ENCODE measurements around the gene POLD3.

POLD3 gene

DNA sequence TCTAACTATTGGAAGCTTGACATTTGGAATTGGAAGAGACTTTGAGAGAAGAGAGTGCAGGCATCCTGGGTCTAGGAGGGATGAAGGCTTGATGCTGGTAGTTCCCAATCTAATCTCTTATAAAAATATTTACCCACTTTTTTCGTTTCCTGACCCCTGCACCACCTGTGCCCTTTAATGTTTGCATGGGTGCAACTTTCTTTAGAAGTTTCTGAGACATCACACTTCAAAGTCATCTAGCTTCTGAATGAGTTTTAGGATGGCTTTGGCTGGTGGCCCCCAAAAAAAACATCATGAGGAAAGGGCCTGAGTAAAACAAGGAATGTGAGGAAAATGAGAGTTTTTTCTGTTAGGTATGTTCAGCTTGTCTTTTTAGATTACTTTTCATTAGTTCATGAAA is 1.1 kb downstream of the POLD3 start:
- CTCF ChIA-PET: interaction anchor here (0.9 to 2.6 kb wide), 9 partner anchors 8 to 141 kb away, joined by 3 to 9 read pairs (median 5); no protein-coding TSS in a partner anchor
- POLR2A ChIA-PET: interaction anchor here (1.5 kb wide), 1 partner anchor 101 kb away, joined by 4 read pairs; no protein-coding TSS in a partner anchor
- TF ChIP-seq, protein P1, sequence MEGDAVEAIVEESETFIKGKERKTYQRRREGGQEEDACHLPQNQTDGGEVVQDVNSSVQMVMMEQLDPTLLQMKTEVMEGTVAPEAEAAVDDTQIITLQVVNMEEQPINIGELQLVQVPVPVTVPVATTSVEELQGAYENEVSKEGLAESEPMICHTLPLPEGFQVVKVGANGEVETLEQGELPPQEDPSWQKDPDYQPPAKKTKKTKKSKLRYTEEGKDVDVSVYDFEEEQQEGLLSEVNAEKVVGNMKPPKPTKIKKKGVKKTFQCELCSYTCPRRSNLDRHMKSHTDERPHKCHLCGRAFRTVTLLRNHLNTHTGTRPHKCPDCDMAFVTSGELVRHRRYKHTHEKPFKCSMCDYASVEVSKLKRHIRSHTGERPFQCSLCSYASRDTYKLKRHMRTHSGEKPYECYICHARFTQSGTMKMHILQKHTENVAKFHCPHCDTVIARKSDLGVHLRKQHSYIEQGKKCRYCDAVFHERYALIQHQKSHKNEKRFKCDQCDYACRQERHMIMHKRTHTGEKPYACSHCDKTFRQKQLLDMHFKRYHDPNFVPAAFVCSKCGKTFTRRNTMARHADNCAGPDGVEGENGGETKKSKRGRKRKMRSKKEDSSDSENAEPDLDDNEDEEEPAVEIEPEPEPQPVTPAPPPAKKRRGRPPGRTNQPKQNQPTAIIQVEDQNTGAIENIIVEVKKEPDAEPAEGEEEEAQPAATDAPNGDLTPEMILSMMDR (IDR thresholded peaks at IDR 0.05; ENCODE audit: control extremely low read depth, extremely low read depth, low read depth, missing control alignments): no peak

DNA sequence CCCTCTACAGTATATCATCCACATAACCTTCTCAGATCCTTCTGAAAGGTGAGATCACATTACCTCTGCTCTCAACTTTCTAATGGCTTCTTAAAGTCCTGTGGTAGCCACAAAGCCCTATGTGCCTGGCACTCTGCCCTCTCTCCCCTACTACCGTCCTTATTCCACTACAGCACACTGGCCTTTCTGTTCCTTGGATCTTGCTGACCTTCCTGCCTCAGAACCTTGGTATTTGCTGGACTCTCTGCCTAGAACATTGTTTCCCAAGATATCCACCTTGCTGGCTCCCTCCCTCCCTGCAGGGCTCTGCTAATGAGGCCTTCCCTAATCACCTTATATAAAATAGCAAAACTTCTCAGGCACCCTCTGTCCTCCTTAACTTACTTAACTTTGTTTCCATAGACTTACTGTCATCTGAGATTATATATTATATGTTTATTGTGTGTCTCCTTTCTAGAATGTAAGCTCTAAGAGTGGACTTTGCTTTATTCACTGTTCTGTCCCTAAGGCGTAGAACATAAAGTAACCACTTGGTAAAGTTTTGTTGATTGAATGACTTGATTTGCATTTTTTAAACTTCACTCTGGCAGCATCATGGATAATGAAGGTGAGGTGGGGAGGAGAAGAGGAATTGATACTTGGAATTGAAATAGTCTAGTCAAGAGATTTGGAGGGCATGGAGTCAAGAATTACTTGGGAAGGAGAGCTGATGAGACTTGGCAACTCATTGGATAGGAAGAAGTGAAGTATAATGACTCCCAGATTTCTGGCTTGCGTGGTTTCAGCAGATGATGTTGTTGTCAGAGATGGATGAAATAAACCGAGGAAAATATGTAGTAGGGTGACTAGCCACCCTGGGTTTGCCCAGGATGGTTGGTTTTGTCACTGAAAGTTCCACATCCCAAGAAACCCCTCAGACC is 10.5 kb downstream of the POLD3 start:
- CTCF ChIA-PET: interaction anchor here (1.3 to 2.6 kb wide), 4 partner anchors 10 to 100 kb away, joined by 3 to 9 read pairs (median 4); partner anchors contain the start of gene POLD3
- TF ChIP-seq, protein P1 (IDR thresholded peaks at IDR 0.05; ENCODE audit: control extremely low read depth, extremely low read depth, low read depth, missing control alignments): no peak
- POLR2A ChIA-PET: no interaction called here
- DNase-seq (ENCODE audit: extremely low spot score): no peak

More for the DNA sequence above, 1.1 kb downstream of the POLD3 start:
- no peak for DNase-seq (ENCODE audit: extremely low spot score)

DNA sequence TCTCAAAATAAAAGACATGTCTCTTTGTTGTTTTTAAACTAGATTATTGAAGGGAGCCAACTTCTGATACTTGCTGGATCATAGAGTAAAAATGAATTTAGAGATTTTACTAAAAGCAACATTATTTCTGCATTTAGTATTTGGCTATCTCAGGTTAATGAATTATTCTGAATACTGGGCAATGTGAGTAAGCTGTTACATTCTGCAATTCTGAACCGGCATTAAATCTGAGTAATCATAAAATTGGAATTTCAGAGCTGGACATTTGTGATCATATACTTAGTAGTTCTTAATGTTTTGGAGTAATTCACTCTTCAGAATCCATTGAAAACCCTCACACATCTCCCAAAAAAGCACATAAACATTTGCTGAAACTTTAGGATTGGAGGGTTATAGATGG is 11.5 kb downstream of the POLD3 start:
- ChIA-PET POLR2A (no interaction called here), CTCF (interaction anchor here (1.3 to 2.6 kb wide), 4 partner anchors 9 to 14 kb away, joined by 4 to 9 read pairs (median 4); partner anchors contain the start of gene POLD3)
- TF ChIP-seq, protein P1 (IDR thresholded peaks at IDR 0.05; ENCODE audit: control extremely low read depth, extremely low read depth, low read depth, missing control alignments): no peak

DNA sequence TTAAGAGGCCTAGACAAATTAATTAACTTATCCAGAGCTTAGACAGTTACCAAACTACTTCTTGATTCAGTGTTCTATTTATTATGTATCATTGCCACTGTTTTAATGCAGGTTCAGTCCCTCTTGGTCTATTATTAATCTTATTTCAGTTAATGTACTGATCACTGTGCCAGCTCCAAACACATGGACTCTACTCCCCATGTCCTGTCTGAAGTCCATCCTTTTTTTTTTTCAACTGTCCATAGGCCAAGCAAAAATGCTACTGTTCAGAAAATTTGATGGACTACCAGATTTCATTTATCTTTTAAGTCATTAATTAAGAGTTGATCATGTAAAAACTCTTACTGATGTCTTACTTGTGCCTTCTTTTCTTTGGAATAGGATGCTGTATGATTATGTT is 11.9 kb downstream of the POLD3 start:
- TF ChIP-seq, protein P1 (IDR thresholded peaks at IDR 0.05; ENCODE audit: control extremely low read depth, extremely low read depth, low read depth, missing control alignments): no peak
- ChIA-PET CTCF (interaction anchor here (1.2 to 2.6 kb wide), 5 partner anchors 8 to 13 kb away, joined by 4 to 9 read pairs (median 4); partner anchors contain the start of gene POLD3), POLR2A (no interaction called here)
- no peak for DNase-seq (ENCODE audit: extremely low spot score)

More for the DNA sequence above, 11.5 kb downstream of the POLD3 start:
- no peak for DNase-seq (ENCODE audit: extremely low spot score)

DNA sequence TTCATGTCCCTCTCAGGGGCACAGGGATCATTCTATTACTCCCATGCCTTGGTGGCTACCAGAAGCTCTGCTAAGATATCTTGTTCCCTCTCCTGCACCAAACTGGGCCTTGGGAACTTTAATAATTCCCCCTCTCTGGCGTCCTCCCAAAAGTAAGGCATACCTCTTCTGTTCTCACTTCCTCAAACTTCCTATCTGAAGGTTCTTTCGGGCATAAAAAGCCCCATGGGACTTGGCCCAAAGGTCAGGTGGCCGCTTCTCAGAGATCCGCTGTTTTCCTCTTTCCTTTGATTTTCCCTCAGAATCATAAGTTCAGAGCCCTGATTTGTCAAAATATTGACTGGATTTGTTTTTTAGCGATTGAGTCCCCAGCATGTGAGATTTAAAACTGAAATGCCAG is 13.0 kb downstream of the POLD3 start:
- TF ChIP-seq, protein P1 (IDR thresholded peaks at IDR 0.05; ENCODE audit: control extremely low read depth, extremely low read depth, low read depth, missing control alignments): no peak
- ChIA-PET POLR2A (no interaction called here), CTCF (interaction anchor here (1.1 to 2.6 kb wide), 4 partner anchors 9 to 33 kb away, joined by 3 to 9 read pairs (median 4); partner anchors contain the start of gene POLD3)
- DNase-seq (ENCODE audit: extremely low spot score): no peak

DNA sequence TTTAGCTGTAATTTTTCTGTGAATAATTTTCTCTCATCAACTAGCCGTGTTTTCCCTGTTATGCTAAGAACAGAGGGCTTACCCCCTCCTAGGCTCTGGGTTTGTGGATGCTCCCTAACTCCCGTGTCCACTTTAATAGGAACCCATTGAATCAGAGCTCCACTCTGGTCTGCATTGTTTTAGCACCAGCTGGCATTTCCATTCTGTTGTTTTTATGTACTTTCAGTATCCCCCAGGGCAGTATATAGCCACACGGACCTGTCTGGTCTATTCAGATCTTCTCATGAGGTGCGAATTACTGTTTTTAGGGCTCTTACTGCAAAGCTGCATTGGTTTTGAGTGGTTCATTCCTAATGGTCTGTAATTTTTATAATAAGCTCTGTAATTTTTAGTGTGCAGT is 16.0 kb downstream of the POLD3 start:
- TF ChIP-seq, protein P1 (IDR thresholded peaks at IDR 0.05; ENCODE audit: control extremely low read depth, extremely low read depth, low read depth, missing control alignments): no peak
- ChIA-PET CTCF (interaction anchor here (0.8 to 2.2 kb wide), 8 partner anchors 9 to 132 kb away, joined by 3 to 7 read pairs (median 4); no protein-coding TSS in a partner anchor), POLR2A (no interaction called here)
- no peak for DNase-seq (ENCODE audit: extremely low spot score)
